GM18526 (cell line): Measurements from ENCODE around the gene GBE1.

Experiments used
- POLR2A ChIP-seq: IDR thresholded peaks from 3 replicates; pipeline ENCODE4 v1.6.1; 2011; ENCODE audit not compliant: insufficient read length; ENCODE audit errors: extremely low read depth

GBE1 gene

GRCh38 chr3:81496407-81497104, 264.9 kb downstream of the GBE1 start:
- TF ChIP-seq POLR2A, result no peak

GRCh38 chr3:81492040-81492439, 269.4 kb downstream of the GBE1 start:
- TF ChIP-seq POLR2A, result no peak

- TF ChIP-seq POLR2A, result no peak
These were observed 270.7 kb downstream of the GBE1 start for GRCh38 chr3:81490541-81491288.

GRCh38 chr3:81485444-81485865, 276.0 kb downstream of the GBE1 start:
- TF ChIP-seq POLR2A, result no peak

GRCh38 chr3:81484520-81484919, 276.9 kb downstream of the GBE1 start:
- TF ChIP-seq POLR2A, result no peak

- TF ChIP-seq POLR2A, result no peak
These were observed 278.4 kb downstream of the GBE1 start for GRCh38 chr3:81483046-81483445.

- TF ChIP-seq POLR2A, result no peak
These were observed 283.7 kb downstream of the GBE1 start for GRCh38 chr3:81477740-81478139.

GRCh38 chr3:81476692-81477091, 284.8 kb downstream of the GBE1 start:
- TF ChIP-seq POLR2A, result no peak

- TF ChIP-seq POLR2A, result no peak
These were observed 288.7 kb downstream of the GBE1 start for GRCh38 chr3:81472600-81473362.

- no peak for TF ChIP-seq POLR2A
These were observed 290.7 kb downstream of the GBE1 start for GRCh38 chr3:81470524-81471278.

- TF ChIP-seq POLR2A, result no peak
These were observed 293.1 kb downstream of the GBE1 start for GRCh38 chr3:81468391-81468790.

- no peak for TF ChIP-seq POLR2A
These were observed 295.3 kb downstream of the GBE1 start for GRCh38 chr3:81466201-81466560.

- no peak for TF ChIP-seq POLR2A
These were observed 295.8 kb downstream of the GBE1 start for GRCh38 chr3:81465510-81466200.

- TF ChIP-seq POLR2A, result no peak
These were observed 297.7 kb downstream of the GBE1 start for GRCh38 chr3:81463781-81464180.

- TF ChIP-seq POLR2A, result no peak
These were observed 298.5 kb downstream of the GBE1 start for GRCh38 chr3:81462921-81463320.
